Right lobe of liver (tissue), 6 donors: ENCODE results near the gene KREMEN1. TPM values are rescaled to one million over a fixed set of nuclear protein-coding genes. Genes with fewer than 3 reads are reported as not detected.

Source experiments
- ATAC-seq, 4 donors: fragments of 200-7000 bp; cut with Tn5 transposase; one replicate each; pipeline ENCODE4 v1.9.1; 2020; ENCODE audit warnings: mild to moderate bottlenecking in 4 of 4, moderate library complexity in 4 of 4
- DNase-seq, 3 donors: peaks; one replicate each; pipeline ENCODE4 v3.0.0-alpha.2; 2020
- H3K27ac ChIP-seq, 3 donors: fragments of 200-600 bp; one replicate each; pipeline ENCODE4 v1.8.0; 2022
- H3K27me3 ChIP-seq, 2 donors: fragments of 200-600 bp; one replicate each; pipeline ENCODE4 v1.8.0; 2022
- H3K36me3 ChIP-seq, 4 donors: fragments of 200-600 bp; sonication (generic) in 1 of 4; one replicate each; pipeline versions ENCODE4 v1.5.1 to v1.8.0; 2017 to 2022; ENCODE audit warnings: control low read depth in 1 of 4
- H3K4me1 ChIP-seq, 4 donors: fragments of 200-600 bp; sonication (generic) in 1 of 4; one replicate each; pipeline versions ENCODE4 v1.5.1 to v1.8.0; 2017 to 2022; ENCODE audit warnings: control low read depth in 1 of 4
- H3K4me3 ChIP-seq, 3 donors: fragments of 200-600 bp; one replicate each; pipeline ENCODE4 v1.8.0; 2022
- H3K9me3 ChIP-seq, 4 donors: fragments of 200-600 bp; sonication (generic) in 1 of 4; one replicate each; pipeline versions ENCODE4 v1.5.1 to v1.8.0; 2017 to 2022; ENCODE audit warnings: control low read depth in 1 of 4
- CTCF ChIP-seq, 4 donors: fragments of 200-600 bp in 3 of 4; fragments of 450-650 bp in 1 of 4; IDR thresholded peaks; one replicate each; pipeline versions ENCODE4 v1.5.1 to v1.8.0; 2016 to 2022; ENCODE audit warnings: antibody characterized with exemption in 4 of 4, mild to moderate bottlenecking in 2 of 4
- POLR2A ChIP-seq: fragments of 450-650 bp; IDR thresholded peaks from one replicate; pipeline ENCODE4 v1.6.1; 2017; ENCODE audit warnings: antibody characterized with exemption, mild to moderate bottlenecking
- whole genome bisulfite sequencing: methylation state at CpG from one replicate; pipeline ENCODE4 v1.1.6; 2018; ENCODE audit warnings: low coverage, low lambda C conversion rate; ENCODE audit not compliant: insufficient coverage; ENCODE audit errors: missing lambda C conversion rate; 5-methylcytosine and 5-hydroxymethylcytosine counted together
- intact Hi-C, 2 donors: fragments of 100-400 bp; cut with DNase I; formaldehyde crosslinking; loops; one replicate each; pipeline versions ENCODE4 v1.11.2 to v1.14.1; 2022
- total RNA-seq, 6 experiments: library from RNA; depleted of rRNA in 2 of 6; stranded (reverse); fragments of >200 nt in 2 of 6; fragmentation: NEBNext Ultra II Directional in 3 of 6; extraction: Animal tissue kit (Norgen Biotek cat#: 25700) in 3 of 6; gene quantifications; one replicate each; pipeline versions ENCODE4 v1.1.0 to v1.2.4, GENCODE V29; 2016 to 2023
- donor health status: DM: no; HTN: yes; CAD: no.
- donor health status: DM: no; HTN: no; CAD: no.
- donor health status: DM: no; HTN: no; CAD: no.
- donor health status: DM: no; HTN: yes; CAD: no.
- donor health status: DM: no; HTN: yes; CAD: no.

Gene KREMEN1
- total RNA-seq, 6 experiments from 2014 or later = 1.7 to 6.7 (median 3.0) TPM

- peaks cover 0 to 3% (median 0%) of the 10 kb centered on the region in 4 donors for H3K36me3 ChIP-seq
- no peak overlapping the region for H3K4me3 ChIP-seq
- ATAC-seq (peak; percentile 54 to 70 (median 63)), DNase-seq (no peak)
- peak overlapping the region in 1 of 3 donors; percentile 1 for H3K27ac ChIP-seq
- no peaks in the 10 kb centered on the region for H3K9me3 ChIP-seq
- TF ChIP-seq POLR2A = no peak
- no peak for TF ChIP-seq CTCF (IDR thresholded peaks at IDR 0.05)
- WGBS = 22% methylated on average over 2 of the region's 2 CpGs
- peaks cover 0 to 42% (median 7%) of the 10 kb centered on the region in 4 donors for H3K4me1 ChIP-seq
- intact Hi-C loops = no loop called here
- H3K27me3 ChIP-seq = no peaks in the 10 kb centered on the region
Observed at GRCh38 chr22:29126670-29127395, 54.0 kb downstream of the KREMEN1 start.

GRCh38 chr22:29128891-29129807 lies 56.3 kb downstream of the KREMEN1 start:
- peak; percentile 86 to 91 (median 88) for ATAC-seq
- Histone ChIP-seq H3K4me3 (no peak overlapping the region), H3K9me3 (no peaks in the 10 kb centered on the region), H3K4me1 (peaks cover 0 to 42% (median 7%) of the 10 kb centered on the region in 4 donors), H3K27ac (peak overlapping the region in 1 of 3 donors; percentile 30), H3K36me3 (no peaks in the 10 kb centered on the region), H3K27me3 (no peaks in the 10 kb centered on the region)
- DNase-seq = peak in 2 of 3 donors; percentile 67 to 78
- WGBS = 65% methylated on average over 6 of the region's 13 CpGs
- TF ChIP-seq CTCF (IDR thresholded peaks at IDR 0.05) (no peak), POLR2A (no peak)
- intact Hi-C loops = no loop called here

GRCh38 chr22:29129808-29130140 lies 56.9 kb downstream of the KREMEN1 start:
- intact Hi-C loops = no loop called here
- 33% methylated on average over 2 of the region's 2 CpGs for WGBS
- DNase-seq (no peak), ATAC-seq (peak; percentile 65 to 84 (median 74))
- Histone ChIP-seq H3K4me1 (peaks cover 0 to 42% (median 7%) of the 10 kb centered on the region in 4 donors), H3K9me3 (no peaks in the 10 kb centered on the region), H3K4me3 (no peak overlapping the region), H3K36me3 (no peaks in the 10 kb centered on the region), H3K27ac (peak overlapping the region in 1 of 3 donors; percentile 9), H3K27me3 (no peaks in the 10 kb centered on the region)
- TF ChIP-seq POLR2A = no peak
- TF ChIP-seq CTCF (IDR thresholded peaks at IDR 0.05) = no peak

GRCh38 chr22:29130476-29130875 lies 57.6 kb downstream of the KREMEN1 start:
- Histone ChIP-seq H3K9me3 (no peaks in the 10 kb centered on the region), H3K4me3 (no peak overlapping the region), H3K27me3 (no peaks in the 10 kb centered on the region), H3K27ac (no peak overlapping the region), H3K4me1 (peaks cover 0 to 42% (median 7%) of the 10 kb centered on the region in 4 donors), H3K36me3 (no peaks in the 10 kb centered on the region)
- DNase-seq (no peak), ATAC-seq (no peak)
- intact Hi-C loops = no loop called here
- 93% methylated on average over 3 of the region's 4 CpGs for WGBS
- no peak for TF ChIP-seq POLR2A
- no peak for TF ChIP-seq CTCF (IDR thresholded peaks at IDR 0.05)
